Heart left ventricle (tissue), 16 donors: Measurements from ENCODE around the gene RPIA. TPM values are rescaled to one million over a fixed set of nuclear protein-coding genes. Genes with fewer than 3 reads are reported as not detected.

Source experiments
- ATAC-seq, 4 donors: fragments of 200-7000 bp; cut with Tn5 transposase; one replicate each; pipeline ENCODE4 v1.9.1; 2020 to 2022; ENCODE audit warnings: moderate library complexity in 4 of 4, mild to moderate bottlenecking in 3 of 4, moderate number of reproducible peaks in 1 of 4
- DNase-seq, 5 donors: peaks; one replicate each; pipeline ENCODE4 v3.0.0-alpha.2; 2020
- H3K27ac ChIP-seq, 12 donors: fragments of 200-600 bp; sonication (generic) in 4 of 12; one replicate each; pipeline versions ENCODE4 v1.5.0 to v1.8.0; 2016 to 2022; ENCODE audit warnings: mild to moderate bottlenecking in 2 of 12
- H3K27me3 ChIP-seq, 9 donors: fragments of 200-600 bp; sonication (generic) in 2 of 9; one replicate each; pipeline versions ENCODE4 v1.5.1 to v1.8.0; 2016 to 2022; ENCODE audit warnings: mild to moderate bottlenecking in 3 of 9
- H3K36me3 ChIP-seq, 9 donors: fragments of 200-600 bp; sonication (generic) in 2 of 9; one replicate each; pipeline versions ENCODE4 v1.5.0 to v1.8.0; 2018 to 2022; ENCODE audit warnings: mild to moderate bottlenecking in 2 of 9
- H3K4me1 ChIP-seq, 12 donors: fragments of 200-600 bp; sonication (generic) in 4 of 12; one replicate each; pipeline versions ENCODE4 v1.5.0 to v1.8.0; 2016 to 2022; ENCODE audit warnings: mild to moderate bottlenecking in 3 of 12
- H3K4me3 ChIP-seq, 12 donors: fragments of 200-600 bp; sonication (generic) in 4 of 12; one replicate each; pipeline versions ENCODE4 v1.5.0 to v1.8.0; 2017 to 2022; ENCODE audit warnings: mild to moderate bottlenecking in 9 of 12, moderate library complexity in 4 of 12
- H3K9me3 ChIP-seq, 12 donors: fragments of 200-600 bp; sonication (generic) in 4 of 12; one replicate each; pipeline versions ENCODE4 v1.5.0 to v1.8.0; 2016 to 2022; ENCODE audit warnings: mild to moderate bottlenecking in 1 of 12
- CTCF ChIP-seq, 12 donors: fragments of 200-600 bp; sonication (generic) in 4 of 12; IDR thresholded peaks; one replicate each; pipeline versions ENCODE4 v1.5.0 to v1.8.0; 2018 to 2022; ENCODE audit warnings: antibody characterized with exemption in 12 of 12, mild to moderate bottlenecking in 5 of 12
- POLR2A ChIP-seq, 2 donors: fragments of 450-650 bp; IDR thresholded peaks; one replicate each; pipeline ENCODE4 v1.6.1; 2017; ENCODE audit warnings: antibody characterized with exemption in 2 of 2, mild to moderate bottlenecking in 2 of 2, moderate library complexity in 2 of 2
- WGBS, 4 donors: extraction: QIAGEN DNeasy Blood & Tissue Kit in 2 of 4; methylation state at CpG; one replicate each; pipeline versions ENCODE4 v1.1.5 to v1.1.7; 2013 to 2018; 5-methylcytosine and 5-hydroxymethylcytosine counted together
- intact Hi-C, 10 donors: fragments of 100-400 bp; cut with DNase I; formaldehyde crosslinking; loops; one replicate each; pipeline versions ENCODE4 v1.11.1 to v1.14.2; 2022
- polyA plus RNA-seq, 2 donors: library from polyadenylated mRNA; stranded (reverse); fragments of 200-250 nt; gene quantifications; one replicate each; pipeline ENCODE4 v1.2.3, GENCODE V29; 2013
- total RNA-seq, 9 donors: library from RNA; depleted of rRNA in 2 of 9; stranded (reverse); fragments of >200 nt in 2 of 9; fragmentation: NEBNext Ultra II Directional in 3 of 9; extraction: Animal tissue kit (Norgen Biotek cat#: 25700) in 3 of 9; gene quantifications; one replicate each; pipeline versions ENCODE4 v1.1.0 to v1.2.4, GENCODE V29; 2016 to 2023
- donor health status: ischemic (EF 13 %, LVEDD 7.1; RV severe dilation, severe dysfunction).
- donor health status: healthy with polysubstance abuse.
- donor health status: DM: no; HTN: yes; CAD: no.
- donor health status: DM: no; HTN: no; CAD: no.
- donor health status: ischemic (EF 25% LVEDD 6.9; RV normal size, moderate dysfunction).
- donor health status: ischemic (EF 25% LVEDD 5.7; RV mildly dilated, moderate dysfunction).
- donor health status: healthy.
- donor health status: DM: yes; HTN: yes; CAD: no.
- donor health status: ischemic (EF 35%, LVEDD 5.7; RV mildly dilated, moderate dysfunction).
- donor health status: nonischemic (EF 11% LVEDD 7.7; RV severe dilation, severe dysfunction).
- donor health status: DM: yes; HTN: yes; CAD: no.
- donor health status: PGD.
- donor health status: ischemic (EF 29% LVEDD 5.4; RV normal size, mild dysfunction).
- donor health status: nonischemic (EF 23%, LVEDD 6.1; RV moderate dilation, normal function).

Gene RPIA
- total and polyA plus RNA-seq, 11 donors = 4.1 to 15.4 (median 12.6) TPM

- H3K9me3 ChIP-seq = no peaks in the 10 kb centered on the region
- no peaks in the 10 kb centered on the region for H3K27me3 ChIP-seq
- peaks cover 0 to 38% (median 9%) of the 10 kb centered on the region in 12 donors for H3K4me1 ChIP-seq
- H3K27ac ChIP-seq = no peak overlapping the region
- ATAC-seq = no peak
- H3K36me3 ChIP-seq = peaks cover 0 to 46% (median 23%) of the 10 kb centered on the region in 9 donors
- DNase-seq = no peak
- no peak for TF ChIP-seq CTCF (IDR thresholded peaks at IDR 0.05)
- WGBS, 4 donors = 96 to 99% (median 98%) methylated on average over 2 of the region's 2 CpGs
- intact Hi-C loops = no loop called here
- no peak overlapping the region for H3K4me3 ChIP-seq
Observed at GRCh38 chr2:88698027-88698413, 6.5 kb downstream of the RPIA start.

GRCh38 chr2:88698498-88699233 is 7.2 kb downstream of the RPIA start:
- peaks cover 0 to 32% (median 4%) of the 10 kb centered on the region in 12 donors for H3K4me1 ChIP-seq
- peak overlapping the region in 1 of 12 donors; percentile 11 for H3K27ac ChIP-seq
- H3K9me3 ChIP-seq = no peaks in the 10 kb centered on the region
- no peak overlapping the region for H3K4me3 ChIP-seq
- H3K36me3 ChIP-seq = peaks cover 0 to 52% (median 29%) of the 10 kb centered on the region in 9 donors
- no peak for DNase-seq
- 74 to 90% (median 76%) methylated on average over 3 of the region's 3 CpGs for WGBS, 4 donors
- TF ChIP-seq POLR2A (IDR thresholded peaks at IDR 0.05) (no peak), CTCF (IDR thresholded peaks at IDR 0.05) (no peak)
- ATAC-seq = peak; percentile 30 to 76 (median 46)
- intact Hi-C loops = no loop called here
- H3K27me3 ChIP-seq = no peaks in the 10 kb centered on the region

- H3K4me3 ChIP-seq = no peak overlapping the region
- WGBS, 4 donors = 91 to 100% (median 97%) methylated on average over 2 of the region's 2 CpGs
- peaks cover 0 to 18% (median 9%) of the 10 kb centered on the region in 12 donors for H3K4me1 ChIP-seq
Observed at GRCh38 chr2:88707003-88707402, 15.5 kb downstream of the RPIA start.

More at GRCh38 chr2:88707003-88707402, 15.5 kb downstream of the RPIA start:
- DNase-seq (no peak), ATAC-seq (no peak)
- TF ChIP-seq POLR2A (IDR thresholded peaks at IDR 0.05) = no peak
- no peak for TF ChIP-seq CTCF (IDR thresholded peaks at IDR 0.05)
- Histone ChIP-seq H3K36me3 (peaks cover 0 to 23% (median 20%) of the 10 kb centered on the region in 9 donors), H3K27ac (no peak overlapping the region), H3K9me3 (peaks cover 0 to 9% (median 0%) of the 10 kb centered on the region in 12 donors), H3K27me3 (no peaks in the 10 kb centered on the region)
- intact Hi-C loops = no loop called here
